ENCODE measurements around the gene RREB1. TPM values are rescaled to one million over a fixed set of nuclear protein-coding genes. Genes with fewer than 3 reads are reported as not detected.

RREB1 gene
- total RNA-seq, 1 donor from 2014 or later, result 57.2 TPM

DNA sequence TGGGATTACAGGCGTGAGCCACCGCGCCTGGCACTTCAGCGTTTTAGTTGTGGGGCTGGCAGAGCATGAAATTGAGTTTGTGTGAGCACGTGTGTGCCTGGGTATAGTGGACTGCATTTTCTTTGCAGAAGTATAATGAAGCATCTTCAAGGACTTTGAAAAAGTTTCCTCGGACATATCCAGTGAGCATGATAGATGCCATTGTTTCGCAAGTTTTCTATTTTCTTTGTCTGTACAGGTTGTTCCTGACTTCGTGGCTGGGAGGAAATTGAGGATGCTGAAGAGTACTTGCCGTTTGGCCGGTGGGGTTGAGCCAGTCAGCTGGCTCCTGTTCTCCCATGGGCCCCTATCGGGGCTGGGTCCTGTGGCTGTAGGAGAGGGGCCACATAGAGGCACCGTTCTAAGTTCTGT lies 55.9 kb downstream of the RREB1 start:
- DNase-seq (ENCODE audit: extremely low spot score in 2 of 2), result no peak
- H3K27ac ChIP-seq, result no peak overlapping the region
- H3K27me3 ChIP-seq, result no peaks in the 10 kb centered on the region
- TF ChIP-seq CTCF (IDR thresholded peaks at IDR 0.05), result no peak
- no peak for TF ChIP-seq POLR2AphosphoS5 (IDR thresholded peaks at IDR 0.05; ENCODE audit: insufficient read depth in 1 of 2, low read depth in 1 of 2)
- TF ChIP-seq POLR2A (IDR thresholded peaks at IDR 0.05), result no peak
- no peak overlapping the region for H3K4me3 ChIP-seq
- no peaks in the 10 kb centered on the region for H3K36me3 ChIP-seq
- intact Hi-C loops (cut with DNase I), result no loop called here
- H3K9me3 ChIP-seq, result no peaks in the 10 kb centered on the region
- H3K4me1 ChIP-seq, result peaks cover 79% of the 10 kb centered on the region

- Histone ChIP-seq H3K4me3 (no peak overlapping the region), H3K27ac (no peak overlapping the region), H3K4me1 (peaks cover 79% of the 10 kb centered on the region), H3K27me3 (no peaks in the 10 kb centered on the region), H3K36me3 (no peaks in the 10 kb centered on the region), H3K9me3 (no peaks in the 10 kb centered on the region)
- no peak for DNase-seq (ENCODE audit: extremely low spot score in 2 of 2)
- intact Hi-C loops (cut with DNase I), result no loop called here
- TF ChIP-seq POLR2A (IDR thresholded peaks at IDR 0.05), result no peak
These were observed 56.8 kb downstream of the RREB1 start for GRCh38 chr6:7164536-7165001.

DNA sequence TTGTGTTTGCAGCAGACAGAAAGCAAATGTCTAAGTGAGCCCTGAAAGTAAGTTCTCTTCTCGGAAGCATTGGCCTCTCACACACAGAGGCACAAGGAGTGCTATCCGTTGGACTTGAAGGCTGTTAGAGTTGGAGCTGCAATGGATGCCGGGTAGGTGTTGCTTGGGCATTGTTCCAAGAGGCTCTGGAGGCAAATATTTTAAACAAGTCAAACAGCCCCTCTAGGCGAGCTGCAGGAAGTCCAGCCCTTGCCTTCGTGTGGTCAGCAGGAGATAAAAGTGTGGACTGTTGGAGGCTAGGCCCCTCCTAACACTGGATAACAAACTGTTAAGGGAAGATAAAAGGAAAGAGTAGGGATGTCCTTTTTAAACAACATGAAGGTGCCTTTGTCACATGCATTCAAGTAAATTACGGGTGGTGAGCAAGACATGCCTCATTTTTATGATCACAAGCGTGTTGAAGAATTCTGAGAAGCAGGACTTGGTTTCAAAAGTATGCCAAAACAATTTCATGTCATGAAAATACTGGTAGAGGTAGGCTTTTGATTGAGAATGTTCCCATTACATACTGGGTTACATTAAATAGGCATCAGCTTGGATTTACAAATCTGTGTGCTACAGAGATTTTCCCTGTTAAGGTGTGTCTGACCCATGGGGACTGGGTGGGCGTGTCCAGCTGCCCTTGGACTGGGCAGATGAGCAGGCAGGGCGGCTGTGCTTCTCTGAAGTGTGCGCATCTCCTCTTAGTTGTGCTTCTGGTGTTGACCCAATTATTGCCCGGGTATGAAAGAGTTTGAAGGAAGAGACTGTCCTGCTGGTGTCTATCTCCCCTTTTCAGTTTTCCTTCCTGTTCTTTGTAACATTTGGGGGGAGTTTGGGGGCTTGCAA lies 57.5 kb downstream of the RREB1 start:
- Histone ChIP-seq H3K4me1 (peaks cover 80% of the 10 kb centered on the region), H3K36me3 (no peaks in the 10 kb centered on the region), H3K9me3 (no peaks in the 10 kb centered on the region), H3K4me3 (no peak overlapping the region), H3K27ac (peak overlapping the region; percentile 27), H3K27me3 (no peaks in the 10 kb centered on the region)
- no peak for DNase-seq (ENCODE audit: extremely low spot score in 2 of 2)
- intact Hi-C loops (cut with DNase I), result no loop called here
- no peak for TF ChIP-seq POLR2AphosphoS5 (IDR thresholded peaks at IDR 0.05; ENCODE audit: insufficient read depth in 1 of 2, low read depth in 1 of 2)
- no peak for TF ChIP-seq POLR2A (IDR thresholded peaks at IDR 0.05)
- no peak for TF ChIP-seq CTCF (IDR thresholded peaks at IDR 0.05)

DNA sequence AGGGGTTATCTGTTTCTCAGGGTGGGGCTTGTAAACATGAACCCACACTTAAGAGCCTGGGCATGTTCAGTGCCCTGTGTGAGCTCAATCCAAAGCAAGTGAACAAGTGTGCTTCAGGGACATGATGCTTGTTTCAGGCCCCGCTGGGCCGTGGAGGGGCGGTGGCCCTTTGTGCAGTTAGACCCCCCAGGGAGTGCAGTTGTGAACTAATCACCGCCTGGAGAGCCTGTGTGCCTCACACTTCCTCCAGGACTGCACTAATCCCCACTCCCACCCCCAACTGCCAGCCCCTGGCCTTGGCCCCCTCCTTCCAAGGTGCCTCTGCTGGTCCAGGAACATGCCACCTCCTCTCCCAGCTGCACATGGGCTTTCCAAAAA lies 58.1 kb downstream of the RREB1 start:
- H3K27me3 ChIP-seq, result no peaks in the 10 kb centered on the region
- intact Hi-C loops (cut with DNase I), result no loop called here
- H3K27ac ChIP-seq, result peak overlapping the region; percentile 27
- no peak for DNase-seq (ENCODE audit: extremely low spot score in 2 of 2)
- peaks cover 85% of the 10 kb centered on the region for H3K4me1 ChIP-seq
- no peaks in the 10 kb centered on the region for H3K9me3 ChIP-seq
- TF ChIP-seq CTCF (IDR thresholded peaks at IDR 0.05), result no peak
- TF ChIP-seq POLR2AphosphoS5 (IDR thresholded peaks at IDR 0.05; ENCODE audit: insufficient read depth in 1 of 2, low read depth in 1 of 2), result no peak
- TF ChIP-seq POLR2A (IDR thresholded peaks at IDR 0.05), result no peak
- no peak overlapping the region for H3K4me3 ChIP-seq
- H3K36me3 ChIP-seq, result no peaks in the 10 kb centered on the region

- Histone ChIP-seq H3K27ac (no peak overlapping the region), H3K9me3 (no peaks in the 10 kb centered on the region), H3K27me3 (no peaks in the 10 kb centered on the region), H3K4me1 (peaks cover 85% of the 10 kb centered on the region), H3K36me3 (no peaks in the 10 kb centered on the region), H3K4me3 (no peak overlapping the region)
- DNase-seq (ENCODE audit: extremely low spot score in 2 of 2), result no peak
- intact Hi-C loops (cut with DNase I), result no loop called here
- TF ChIP-seq CTCF (IDR thresholded peaks at IDR 0.05) (no peak), POLR2A (IDR thresholded peaks at IDR 0.05) (no peak), POLR2AphosphoS5 (IDR thresholded peaks at IDR 0.05; ENCODE audit: insufficient read depth in 1 of 2, low read depth in 1 of 2) (no peak)
These were observed 58.9 kb downstream of the RREB1 start for GRCh38 chr6:7166410-7167293.

All from vagina (tissue), 2 donors.